Peyer's patch (tissue), 4 donors: ENCODE data around the gene UQCRQ.

Experiments
- POLR2A ChIP-seq, 2 donors: fragments of 450-650 bp; IDR thresholded peaks; one replicate each; pipeline ENCODE4 v1.5.1; 2017; ENCODE audit warnings: antibody characterized with exemption in 2 of 2, mild to moderate bottlenecking in 2 of 2, moderate library complexity in 2 of 2
- TF ChIP-seq, protein P1 (sequence below), 6 experiments: fragments of 450-650 bp in 4 of 6; fragments of 200-600 bp in 2 of 6; sonication (generic) in 1 of 6; IDR thresholded peaks; one replicate each; pipeline ENCODE4 v1.5.1; 2017 to 2019; ENCODE audit warnings: antibody characterized with exemption in 6 of 6, mild to moderate bottlenecking in 3 of 6, moderate library complexity in 1 of 6

DNA sequence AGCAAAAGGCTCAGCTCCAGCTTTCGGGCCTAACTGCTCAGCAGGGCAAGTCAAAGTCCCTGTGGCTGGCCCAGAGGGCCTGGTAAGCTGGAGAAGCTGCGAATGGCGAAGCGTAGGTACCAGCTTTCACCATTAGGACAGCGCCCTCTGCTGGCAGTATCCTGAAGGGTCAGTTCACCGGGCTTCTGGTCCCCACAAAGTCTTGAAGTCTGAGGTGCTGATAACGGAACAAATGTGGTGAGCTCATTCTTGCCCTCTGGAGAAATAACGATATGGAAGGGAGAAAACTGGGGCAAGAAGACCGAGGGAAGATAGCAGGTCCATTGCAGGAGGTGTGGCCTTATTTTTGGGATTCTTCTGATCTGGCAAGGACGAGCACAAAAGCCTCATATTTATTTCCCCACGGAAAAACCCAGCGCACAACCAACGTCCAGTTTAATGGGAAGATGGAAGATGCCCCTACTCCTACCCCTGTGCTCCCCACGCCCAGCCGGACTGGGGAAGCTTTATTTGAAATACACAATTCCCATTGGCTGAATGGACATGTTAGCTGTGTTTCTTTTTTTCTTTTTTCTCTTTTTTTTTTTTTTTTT, 46.2 kb upstream of the UQCRQ start:
- TF ChIP-seq, protein P1, sequence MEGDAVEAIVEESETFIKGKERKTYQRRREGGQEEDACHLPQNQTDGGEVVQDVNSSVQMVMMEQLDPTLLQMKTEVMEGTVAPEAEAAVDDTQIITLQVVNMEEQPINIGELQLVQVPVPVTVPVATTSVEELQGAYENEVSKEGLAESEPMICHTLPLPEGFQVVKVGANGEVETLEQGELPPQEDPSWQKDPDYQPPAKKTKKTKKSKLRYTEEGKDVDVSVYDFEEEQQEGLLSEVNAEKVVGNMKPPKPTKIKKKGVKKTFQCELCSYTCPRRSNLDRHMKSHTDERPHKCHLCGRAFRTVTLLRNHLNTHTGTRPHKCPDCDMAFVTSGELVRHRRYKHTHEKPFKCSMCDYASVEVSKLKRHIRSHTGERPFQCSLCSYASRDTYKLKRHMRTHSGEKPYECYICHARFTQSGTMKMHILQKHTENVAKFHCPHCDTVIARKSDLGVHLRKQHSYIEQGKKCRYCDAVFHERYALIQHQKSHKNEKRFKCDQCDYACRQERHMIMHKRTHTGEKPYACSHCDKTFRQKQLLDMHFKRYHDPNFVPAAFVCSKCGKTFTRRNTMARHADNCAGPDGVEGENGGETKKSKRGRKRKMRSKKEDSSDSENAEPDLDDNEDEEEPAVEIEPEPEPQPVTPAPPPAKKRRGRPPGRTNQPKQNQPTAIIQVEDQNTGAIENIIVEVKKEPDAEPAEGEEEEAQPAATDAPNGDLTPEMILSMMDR (IDR thresholded peaks at IDR 0.05), result peak; percentile 83 to 98 (median 96)
- no peak for TF ChIP-seq POLR2A (IDR thresholded peaks at IDR 0.05)
